GM12864 (cell line): ENCODE data around the gene ADAMTS4.

Source experiments
- DNase-seq: peaks from one replicate; pipeline ENCODE4 v3.0.0-alpha.2; 2011; ENCODE audit warnings: low read depth
- H3K4me3 ChIP-seq: 2 replicates; pipeline ENCODE4 v1.5.1; 2011; ENCODE audit warnings: mild to moderate bottlenecking, low read depth, low read length, control low read depth
- TF ChIP-seq, protein P1 (sequence below): IDR thresholded peaks from 2 replicates; pipeline ENCODE4 v1.5.1; 2011; ENCODE audit warnings: low read depth, mild to moderate bottlenecking, moderate library complexity, low read length, control low read depth, inconsistent platforms; ENCODE audit errors: missing control alignments

ADAMTS4 gene

DNA sequence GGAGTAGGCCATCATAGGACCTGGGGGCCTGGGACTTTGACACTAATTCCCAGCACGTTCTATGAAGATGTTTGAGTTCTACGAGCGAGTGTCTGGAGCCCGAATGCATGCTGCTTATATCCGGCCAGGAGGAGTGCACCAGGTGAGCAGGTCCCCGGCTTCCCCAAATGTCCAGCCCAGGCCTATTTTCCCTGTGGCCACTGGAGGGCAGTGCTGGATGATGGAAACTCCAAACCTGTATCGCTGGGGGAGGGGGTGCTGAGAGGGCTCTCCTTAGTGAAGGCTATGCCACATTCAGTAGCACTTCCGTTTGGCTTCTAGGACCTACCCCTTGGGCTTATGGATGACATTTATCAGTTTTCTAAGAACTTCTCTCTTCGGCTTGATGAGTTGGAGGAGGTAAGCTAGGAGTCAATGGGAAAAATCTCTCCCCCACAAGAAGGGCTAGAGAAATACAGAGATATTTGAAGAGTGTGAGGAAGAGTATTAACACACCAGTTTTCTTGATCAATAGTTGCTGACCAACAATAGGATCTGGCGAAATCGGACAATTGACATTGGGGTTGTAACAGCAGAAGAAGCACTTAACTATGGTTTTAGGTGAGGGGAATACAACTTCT, 11.0 kb upstream of the ADAMTS4 start:
- peak; percentile 41 for DNase-seq
- H3K4me3 ChIP-seq: no peak overlapping the region
- TF ChIP-seq, protein P1, sequence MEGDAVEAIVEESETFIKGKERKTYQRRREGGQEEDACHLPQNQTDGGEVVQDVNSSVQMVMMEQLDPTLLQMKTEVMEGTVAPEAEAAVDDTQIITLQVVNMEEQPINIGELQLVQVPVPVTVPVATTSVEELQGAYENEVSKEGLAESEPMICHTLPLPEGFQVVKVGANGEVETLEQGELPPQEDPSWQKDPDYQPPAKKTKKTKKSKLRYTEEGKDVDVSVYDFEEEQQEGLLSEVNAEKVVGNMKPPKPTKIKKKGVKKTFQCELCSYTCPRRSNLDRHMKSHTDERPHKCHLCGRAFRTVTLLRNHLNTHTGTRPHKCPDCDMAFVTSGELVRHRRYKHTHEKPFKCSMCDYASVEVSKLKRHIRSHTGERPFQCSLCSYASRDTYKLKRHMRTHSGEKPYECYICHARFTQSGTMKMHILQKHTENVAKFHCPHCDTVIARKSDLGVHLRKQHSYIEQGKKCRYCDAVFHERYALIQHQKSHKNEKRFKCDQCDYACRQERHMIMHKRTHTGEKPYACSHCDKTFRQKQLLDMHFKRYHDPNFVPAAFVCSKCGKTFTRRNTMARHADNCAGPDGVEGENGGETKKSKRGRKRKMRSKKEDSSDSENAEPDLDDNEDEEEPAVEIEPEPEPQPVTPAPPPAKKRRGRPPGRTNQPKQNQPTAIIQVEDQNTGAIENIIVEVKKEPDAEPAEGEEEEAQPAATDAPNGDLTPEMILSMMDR: peak; percentile 91

DNA sequence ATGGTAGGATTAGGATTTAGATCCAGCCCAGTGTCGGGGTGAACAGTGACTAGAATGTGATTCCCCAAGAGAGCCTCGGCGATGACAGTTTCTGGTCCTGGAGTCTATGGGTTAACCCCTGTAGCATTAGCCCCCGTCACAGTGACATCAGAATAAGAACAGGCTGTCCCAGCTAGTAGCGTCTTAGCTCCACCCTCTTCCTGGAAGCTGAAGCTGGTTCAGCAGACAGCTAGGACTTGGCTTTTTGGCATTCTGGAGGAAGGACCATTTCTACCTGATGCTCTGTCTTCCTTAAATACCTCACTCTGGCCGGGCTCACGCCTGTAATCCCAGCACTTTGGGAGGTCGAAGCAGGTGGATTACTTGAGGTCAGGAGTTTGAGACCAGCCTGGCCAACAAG, 8.3 kb upstream of the ADAMTS4 start:
- DNase-seq: no peak
- TF ChIP-seq, protein P1: no peak
- no peak overlapping the region for H3K4me3 ChIP-seq

DNA sequence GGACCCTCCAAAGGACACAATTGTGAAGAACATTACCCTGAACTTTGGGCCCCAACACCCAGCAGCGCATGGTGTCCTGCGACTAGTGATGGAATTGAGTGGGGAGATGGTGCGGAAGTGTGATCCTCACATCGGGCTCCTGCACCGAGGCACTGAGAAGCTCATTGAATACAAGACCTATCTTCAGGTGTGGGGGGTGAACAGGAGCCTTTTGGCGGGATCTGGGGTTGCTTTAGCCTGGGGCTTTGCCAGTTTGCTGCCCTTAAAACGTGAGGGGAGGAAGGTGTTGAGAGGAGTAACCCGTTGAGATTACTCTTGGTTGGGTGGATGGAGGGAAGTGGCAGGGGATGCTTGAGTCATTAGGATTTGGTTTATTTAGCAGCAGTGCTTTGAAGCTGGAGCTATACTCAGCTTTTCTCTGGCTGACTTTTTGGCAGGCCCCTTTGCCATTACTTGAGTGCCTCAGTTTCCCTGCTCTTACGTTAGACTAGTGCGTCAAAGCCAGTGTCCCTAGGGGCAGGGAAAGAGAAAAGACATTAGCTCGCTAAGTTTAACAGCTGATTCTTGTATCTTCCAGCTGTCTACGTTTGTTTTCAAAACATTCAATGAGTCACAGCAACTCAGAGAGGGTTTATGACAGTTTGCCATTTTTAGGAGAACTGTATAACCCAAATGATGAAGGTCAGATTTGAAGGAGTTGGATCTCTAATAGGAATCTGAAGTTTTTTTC, 7.7 kb upstream of the ADAMTS4 start:
- TF ChIP-seq, protein P1: no peak
- DNase-seq: no peak
- no peak overlapping the region for H3K4me3 ChIP-seq

DNA sequence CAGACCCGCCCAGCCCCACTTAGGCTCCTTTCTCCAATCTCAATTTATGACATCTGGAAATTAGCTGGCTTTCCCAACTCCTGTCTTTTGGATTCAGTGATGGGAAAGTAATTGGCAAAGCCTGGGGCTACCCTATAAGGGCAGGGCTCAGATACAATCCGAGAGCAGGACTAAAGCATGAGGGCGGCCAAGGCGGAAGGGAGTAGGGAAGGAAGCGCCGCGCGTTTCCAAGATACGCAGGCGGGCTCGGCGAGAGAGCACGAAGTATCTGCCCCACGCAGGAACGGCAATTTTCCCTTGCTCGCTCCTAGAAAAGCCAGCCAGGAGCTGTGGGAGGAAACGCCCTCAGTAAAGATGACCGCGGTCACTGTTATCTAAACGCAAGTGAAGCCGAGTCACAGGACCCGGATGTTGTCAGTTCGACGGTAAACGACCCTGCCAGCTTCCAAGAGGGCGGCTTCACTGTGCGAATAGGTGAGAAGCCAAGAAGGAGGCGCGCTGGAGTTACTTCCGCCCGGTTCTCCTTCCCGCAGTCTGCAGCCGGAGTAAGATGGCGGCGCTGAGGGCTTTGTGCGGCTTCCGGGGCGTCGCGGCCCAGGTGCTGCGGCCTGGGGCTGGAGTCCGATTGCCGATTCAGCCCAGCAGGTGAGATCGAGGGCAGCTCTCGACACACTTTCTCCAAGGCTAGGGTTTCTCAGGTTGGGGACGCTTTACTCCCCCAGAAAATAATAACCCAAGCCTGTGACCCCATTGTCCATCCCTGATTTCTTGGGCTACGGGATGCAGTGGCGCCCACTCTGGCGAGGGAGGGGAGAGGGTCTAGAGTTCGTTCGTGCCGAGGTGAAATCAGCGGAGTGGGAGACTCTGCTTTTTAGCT, 3.2 kb upstream of the ADAMTS4 start, which contains the start of gene NDUFS2:
Gene NDUFS2 (plus strand): TSS at position 532 of the 877 bp plus-strand sequence. CDS start 19 bp downstream, at position 551.
- TF ChIP-seq, protein P1: peak; percentile 30
- peak; percentile 98 for DNase-seq
- peak within 1 kb of the TSS; percentile 78 for H3K4me3 ChIP-seq

DNA sequence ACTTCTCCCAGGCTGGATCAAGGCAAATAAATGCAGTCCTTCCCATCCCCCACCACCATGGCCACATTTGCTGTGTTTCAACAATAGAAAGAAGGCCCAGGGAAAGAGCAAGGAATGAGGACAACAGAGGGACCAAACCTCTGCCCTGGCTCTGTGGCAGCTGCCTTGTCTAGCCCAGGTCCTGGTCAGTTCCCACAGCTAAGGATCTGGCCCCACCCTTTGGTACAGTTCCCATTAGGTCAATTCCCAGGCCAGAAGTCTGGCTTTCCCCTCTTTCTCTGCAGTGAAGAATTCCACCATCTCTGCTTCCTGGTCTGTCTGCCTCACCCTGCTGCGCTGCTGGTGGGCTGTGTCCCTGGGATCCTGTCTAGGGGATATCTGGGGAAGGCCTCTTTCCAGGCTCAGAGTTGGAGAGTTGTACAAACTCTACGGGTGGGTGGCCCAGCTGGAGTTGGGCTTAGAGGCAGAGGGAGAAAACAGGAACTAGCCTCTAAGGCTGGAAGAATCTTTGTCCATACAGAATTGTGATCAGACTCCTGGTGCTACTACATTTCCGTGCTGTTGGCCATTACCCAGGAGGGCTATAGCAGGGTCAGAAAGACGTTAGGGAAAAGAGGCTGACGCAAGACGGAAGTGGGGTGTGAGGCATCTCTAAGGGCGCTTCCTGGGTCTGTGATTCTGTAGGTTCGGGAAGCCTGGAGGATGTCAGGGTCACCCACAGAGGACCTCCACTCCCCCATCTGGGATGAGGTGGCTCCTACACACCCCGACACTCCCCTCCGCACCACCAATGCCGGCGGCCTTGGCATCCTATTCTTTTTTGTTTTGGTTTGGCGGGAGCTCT, 2.4 kb upstream of the ADAMTS4 start:
- no peak for DNase-seq
- TF ChIP-seq, protein P1: no peak
- peak overlapping the region; percentile 78 for H3K4me3 ChIP-seq

DNA sequence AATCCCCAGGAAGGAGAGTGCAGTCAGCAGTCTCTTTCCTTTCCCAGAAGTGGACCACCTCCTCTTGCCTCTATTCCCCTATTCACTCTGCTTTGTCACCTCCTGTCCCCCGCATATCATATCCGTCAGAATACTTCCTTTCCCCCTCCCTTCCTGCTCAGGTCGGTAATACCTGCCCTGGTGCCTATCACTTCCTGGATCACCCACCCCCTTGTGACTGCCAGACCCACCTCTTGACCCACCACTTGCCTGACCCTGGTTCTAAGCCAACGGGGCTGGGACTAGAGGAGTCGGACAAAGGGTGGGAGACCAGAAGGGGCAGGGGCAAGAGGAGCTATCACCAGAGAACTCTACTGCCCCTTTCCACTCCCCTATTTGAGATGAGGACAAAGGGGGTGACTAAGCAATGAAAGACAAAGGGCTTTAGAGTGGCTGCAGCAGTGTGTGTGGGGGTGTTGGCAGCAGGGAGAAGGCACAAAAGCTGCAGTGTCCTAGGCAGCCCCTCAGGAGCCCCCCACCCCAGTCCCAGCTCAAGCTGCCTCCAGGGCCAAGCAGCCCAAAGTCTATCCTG, 1.7 kb upstream of the ADAMTS4 start:
- DNase-seq: no peak
- H3K4me3 ChIP-seq: no peak overlapping the region
- TF ChIP-seq, protein P1: no peak
